Measurements from ENCODE around the gene TMEM205.
A peak's percentile ranks its signal among the peaks of the same experiment; 100 is the strongest.
"Not testable (repeated sequence)": the region's sequence is repeated elsewhere in the genome, so short reads cannot be mapped to it uniquely, and the experiment has no call there.

The TMEM205 gene

DNA sequence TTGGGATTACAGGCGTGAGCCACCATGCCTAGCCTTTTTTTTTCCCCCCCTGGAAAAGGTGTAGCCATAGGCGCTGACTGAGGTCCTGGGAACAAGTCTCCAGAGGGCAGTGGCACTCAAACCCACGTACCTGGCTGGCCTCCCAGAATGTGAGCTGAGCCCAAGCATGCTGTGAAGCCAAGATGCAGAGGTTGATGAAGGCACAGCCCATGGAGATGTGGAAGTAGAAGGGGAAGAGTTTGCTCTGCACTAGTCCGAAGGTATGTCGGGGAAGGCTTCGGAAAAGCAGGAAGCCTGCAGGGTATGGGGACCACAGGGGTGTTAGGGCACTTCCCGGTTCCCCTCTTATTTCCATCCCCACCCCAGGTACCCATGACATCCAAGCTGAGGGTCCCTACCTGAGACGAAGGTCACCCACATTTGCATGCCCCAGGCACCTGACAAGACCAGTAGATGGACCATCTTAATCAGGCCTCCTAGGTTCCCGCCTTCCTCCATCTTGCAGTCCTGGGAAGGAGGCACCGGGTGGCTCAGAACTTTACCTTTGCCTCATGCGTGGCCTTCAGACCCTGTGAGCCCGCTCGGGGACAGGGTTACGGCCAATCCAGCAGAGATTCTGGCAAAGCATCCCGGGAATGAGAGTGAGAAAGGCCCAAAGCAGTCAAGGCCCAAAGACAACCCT, 805 bp downstream of the TMEM205 start:
- no peaks in the 10 kb centered on the region for H3K27me3 ChIP-seq (ENCODE audit: control insufficient read depth, insufficient read depth, low read length)
- H3K27ac ChIP-seq (ENCODE audit: low read depth, low read length): no peak overlapping the region
- H3K4me1 ChIP-seq (ENCODE audit: control insufficient read depth, insufficient read depth, low read length): peaks cover 13% of the 10 kb centered on the region
- peaks cover 3% of the 10 kb centered on the region for H3K36me3 ChIP-seq (ENCODE audit: control insufficient read depth, insufficient read depth, low read length)
- H3K9ac ChIP-seq (ENCODE audit: low read length): no peak overlapping the region
- peak overlapping the region; percentile 96 for H3K4me3 ChIP-seq (ENCODE audit: low read length)

DNA sequence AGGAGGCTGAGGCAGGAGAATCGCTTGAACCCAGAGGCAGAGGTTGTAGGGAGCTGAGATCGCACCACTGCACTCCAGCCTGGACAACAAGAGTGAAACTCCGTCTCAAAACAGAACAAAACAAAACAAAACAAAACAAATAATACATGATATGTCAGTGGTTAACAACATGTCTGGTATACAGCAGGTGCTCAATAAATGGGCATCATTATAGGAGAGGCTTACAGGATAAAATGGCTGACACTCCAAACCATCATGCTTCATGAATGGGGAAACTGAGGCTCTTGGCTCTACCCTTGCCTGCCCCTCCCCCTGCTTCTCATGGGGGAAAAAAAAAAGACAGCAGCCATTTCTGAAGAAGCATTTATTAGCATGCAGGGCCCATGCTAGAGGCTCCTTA, 3.6 kb downstream of the TMEM205 start:
- Histone ChIP-seq H3K27ac (ENCODE audit: low read depth, low read length) (no peak overlapping the region), H3K4me3 (ENCODE audit: low read length) (no peak overlapping the region), H3K4me1 (ENCODE audit: control insufficient read depth, insufficient read depth, low read length) (peaks cover 18% of the 10 kb centered on the region), H3K27me3 (ENCODE audit: control insufficient read depth, insufficient read depth, low read length) (no peaks in the 10 kb centered on the region), H3K9ac (ENCODE audit: low read length) (no peak overlapping the region), H3K36me3 (ENCODE audit: control insufficient read depth, insufficient read depth, low read length) (no peaks in the 10 kb centered on the region)

DNA sequence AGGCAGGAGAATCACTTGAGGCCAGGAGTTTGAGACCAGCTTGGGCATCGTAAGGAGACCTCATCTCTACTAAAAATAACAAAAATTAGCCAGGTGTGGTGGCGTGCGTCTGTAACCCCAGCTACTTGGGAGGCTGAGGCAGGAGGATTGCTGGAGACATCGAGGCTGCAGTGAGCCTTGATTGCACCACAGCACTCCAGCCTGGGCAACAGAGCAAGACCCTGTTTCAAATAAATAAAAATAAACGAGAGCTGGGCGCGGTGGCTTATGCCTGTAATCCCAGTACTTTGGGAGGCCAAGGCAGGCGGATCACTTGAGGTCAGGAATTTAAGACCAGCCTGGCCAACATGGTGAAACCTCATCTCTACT, 6.0 kb downstream of the TMEM205 start:
- H3K4me3 ChIP-seq (ENCODE audit: low read length): peak overlapping the region; percentile 73
- not testable (repeated sequence) for H3K36me3 ChIP-seq (ENCODE audit: control insufficient read depth, insufficient read depth, low read length); H3K9ac ChIP-seq (ENCODE audit: low read length); H3K4me1 ChIP-seq (ENCODE audit: control insufficient read depth, insufficient read depth, low read length); H3K27me3 ChIP-seq (ENCODE audit: control insufficient read depth, insufficient read depth, low read length)
- peak overlapping the region; percentile 74 for H3K27ac ChIP-seq (ENCODE audit: low read depth, low read length)

DNA sequence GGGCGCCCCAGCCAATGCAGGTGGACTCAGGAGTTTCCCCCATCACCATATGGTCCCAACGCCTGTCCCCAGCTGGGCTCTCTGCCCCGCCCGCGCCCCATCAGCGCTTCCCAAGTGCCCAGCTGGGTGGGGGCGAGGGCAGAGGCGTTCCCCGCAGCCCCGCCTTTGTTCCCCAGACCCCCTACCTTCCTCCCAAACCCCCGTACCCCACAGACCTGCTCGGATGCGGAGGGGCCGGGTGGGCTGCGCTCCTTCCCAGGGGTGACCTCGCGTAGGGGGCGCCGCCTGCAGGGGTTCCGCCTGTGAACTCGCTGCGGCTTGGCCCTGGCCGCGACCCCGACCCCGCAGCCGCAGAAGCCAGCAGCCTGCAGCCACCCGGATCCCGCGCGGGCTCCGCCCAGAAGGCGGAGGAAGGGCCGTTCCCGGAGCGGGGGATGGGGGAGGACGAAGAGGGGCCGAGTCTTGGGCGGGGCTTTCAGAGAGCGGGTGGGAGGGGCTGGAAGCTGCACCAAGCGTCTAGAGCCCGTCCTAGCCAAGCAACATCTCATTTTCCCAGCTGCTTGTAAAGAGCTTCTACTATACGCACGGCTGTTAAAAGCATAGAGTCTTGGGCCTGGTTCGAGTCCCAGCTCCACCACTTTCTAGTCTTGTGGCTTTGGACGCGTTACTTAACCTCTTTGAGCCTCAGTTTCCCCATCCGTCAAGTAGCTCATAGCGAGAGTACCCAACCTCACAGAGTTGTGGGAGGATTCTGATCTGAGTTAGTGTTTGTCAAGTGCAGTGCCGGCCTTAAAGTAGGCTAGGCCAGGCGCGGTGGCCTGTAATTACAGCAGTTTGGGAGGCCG, 6.6 kb downstream of the TMEM205 start, which contains the start of gene RAB3D:
RAB3D (minus strand) TSS at position 404 of the 845 bp plus-strand sequence. CDS start 2,258 bp downstream, outside the sequence.
- H3K27ac ChIP-seq (ENCODE audit: low read depth, low read length): peak within 1 kb of the TSS; percentile 77
- peaks cover 8% of the 10 kb centered on the region for H3K4me1 ChIP-seq (ENCODE audit: control insufficient read depth, insufficient read depth, low read length)
- no peaks in the 10 kb centered on the region for H3K27me3 ChIP-seq (ENCODE audit: control insufficient read depth, insufficient read depth, low read length)
- H3K4me3 ChIP-seq (ENCODE audit: low read length): peak within 1 kb of the TSS; percentile 73
- H3K9ac ChIP-seq (ENCODE audit: low read length): peak within 1 kb of the TSS; percentile 24
- H3K36me3 ChIP-seq (ENCODE audit: control insufficient read depth, insufficient read depth, low read length): peaks cover 12% of the 10 kb centered on the region

DNA sequence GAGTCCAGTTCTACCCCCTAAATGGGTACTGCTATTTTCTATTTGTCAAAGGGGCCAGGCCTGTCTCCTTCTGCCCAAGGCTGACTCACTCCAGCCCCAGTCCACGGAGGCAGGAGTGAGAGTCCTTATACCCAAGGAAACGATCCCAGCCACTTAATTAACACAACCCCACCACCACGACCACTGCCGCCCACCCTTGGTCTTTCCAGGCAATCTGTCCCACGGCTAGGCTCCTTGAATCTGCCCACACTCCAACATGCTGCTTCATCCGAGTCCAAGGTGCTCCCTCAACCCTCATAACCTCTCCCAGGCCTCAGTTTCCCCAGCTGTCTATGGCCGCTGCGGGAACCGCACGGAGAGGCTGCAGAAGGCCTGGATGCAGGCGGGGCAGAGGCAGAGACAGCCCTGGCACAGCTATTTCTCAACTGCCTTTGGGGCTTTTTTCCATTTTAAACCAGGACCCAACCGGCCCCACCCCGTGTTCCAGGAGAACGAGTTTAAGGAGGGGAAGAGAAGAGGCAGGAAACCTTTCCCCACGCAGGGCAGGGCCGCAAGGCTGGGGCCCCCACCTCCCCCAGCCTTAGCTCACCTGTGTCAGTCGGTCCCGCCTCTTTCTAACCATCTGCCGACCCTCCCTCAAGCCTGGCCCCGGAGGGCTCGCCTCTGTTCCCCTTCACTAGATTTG, 7.4 kb downstream of the TMEM205 start:
- Histone ChIP-seq H3K9ac (ENCODE audit: low read length) (peak overlapping the region; percentile 24), H3K27me3 (ENCODE audit: control insufficient read depth, insufficient read depth, low read length) (no peaks in the 10 kb centered on the region), H3K4me3 (ENCODE audit: low read length) (peak overlapping the region; percentile 73), H3K36me3 (ENCODE audit: control insufficient read depth, insufficient read depth, low read length) (peaks cover 15% of the 10 kb centered on the region), H3K4me1 (ENCODE audit: control insufficient read depth, insufficient read depth, low read length) (peaks cover 6% of the 10 kb centered on the region), H3K27ac (ENCODE audit: low read depth, low read length) (peak overlapping the region; percentile 77)

DNA sequence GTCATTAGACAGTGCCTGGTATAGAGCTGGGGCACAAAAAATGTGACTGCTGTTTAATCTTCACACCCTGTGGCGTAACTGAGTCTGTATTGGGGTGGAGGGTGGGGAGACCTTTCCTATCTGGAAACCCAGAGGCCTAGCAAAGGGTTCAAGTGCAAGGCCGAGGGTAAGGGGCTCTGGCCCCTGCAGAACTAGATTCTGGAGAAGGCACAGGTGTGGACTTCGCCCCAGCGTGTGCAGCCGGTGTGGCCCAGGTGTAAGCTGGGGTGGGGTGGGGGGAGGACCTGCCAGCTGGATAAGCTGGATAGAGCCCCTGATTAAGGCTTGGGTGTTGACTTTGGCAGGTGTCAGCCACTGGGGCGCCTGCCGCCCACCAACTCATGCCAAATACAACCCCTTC, 7.9 kb downstream of the TMEM205 start:
- Histone ChIP-seq H3K27me3 (ENCODE audit: control insufficient read depth, insufficient read depth, low read length) (no peaks in the 10 kb centered on the region), H3K4me3 (ENCODE audit: low read length) (peak overlapping the region; percentile 73), H3K27ac (ENCODE audit: low read depth, low read length) (peak overlapping the region; percentile 40), H3K9ac (ENCODE audit: low read length) (no peak overlapping the region), H3K4me1 (ENCODE audit: control insufficient read depth, insufficient read depth, low read length) (peaks cover 6% of the 10 kb centered on the region), H3K36me3 (ENCODE audit: control insufficient read depth, insufficient read depth, low read length) (peaks cover 15% of the 10 kb centered on the region)

DNA sequence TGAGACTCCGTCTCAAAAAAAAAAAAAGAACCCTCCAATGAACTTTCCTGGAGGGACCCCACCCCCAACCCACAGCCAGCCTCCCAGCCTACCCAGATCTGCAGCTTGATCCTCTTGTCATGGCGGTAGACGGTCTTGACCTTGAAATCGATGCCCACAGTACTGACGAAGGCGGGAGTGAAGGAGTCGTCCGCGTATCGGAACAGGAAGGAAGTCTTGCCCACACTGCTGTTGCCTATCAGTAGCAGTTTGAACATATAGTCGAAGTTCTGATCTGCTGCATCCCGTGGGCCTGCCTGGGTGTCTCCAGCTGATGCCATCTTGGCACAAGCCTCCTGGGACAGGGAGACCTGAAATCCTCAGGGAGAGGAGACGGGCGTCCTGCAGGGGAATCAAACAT, 9.0 kb downstream of the TMEM205 start:
- no peak overlapping the region for H3K9ac ChIP-seq (ENCODE audit: low read length)
- H3K36me3 ChIP-seq (ENCODE audit: control insufficient read depth, insufficient read depth, low read length): peaks cover 16% of the 10 kb centered on the region
- H3K27ac ChIP-seq (ENCODE audit: low read depth, low read length): no peak overlapping the region

DNA sequence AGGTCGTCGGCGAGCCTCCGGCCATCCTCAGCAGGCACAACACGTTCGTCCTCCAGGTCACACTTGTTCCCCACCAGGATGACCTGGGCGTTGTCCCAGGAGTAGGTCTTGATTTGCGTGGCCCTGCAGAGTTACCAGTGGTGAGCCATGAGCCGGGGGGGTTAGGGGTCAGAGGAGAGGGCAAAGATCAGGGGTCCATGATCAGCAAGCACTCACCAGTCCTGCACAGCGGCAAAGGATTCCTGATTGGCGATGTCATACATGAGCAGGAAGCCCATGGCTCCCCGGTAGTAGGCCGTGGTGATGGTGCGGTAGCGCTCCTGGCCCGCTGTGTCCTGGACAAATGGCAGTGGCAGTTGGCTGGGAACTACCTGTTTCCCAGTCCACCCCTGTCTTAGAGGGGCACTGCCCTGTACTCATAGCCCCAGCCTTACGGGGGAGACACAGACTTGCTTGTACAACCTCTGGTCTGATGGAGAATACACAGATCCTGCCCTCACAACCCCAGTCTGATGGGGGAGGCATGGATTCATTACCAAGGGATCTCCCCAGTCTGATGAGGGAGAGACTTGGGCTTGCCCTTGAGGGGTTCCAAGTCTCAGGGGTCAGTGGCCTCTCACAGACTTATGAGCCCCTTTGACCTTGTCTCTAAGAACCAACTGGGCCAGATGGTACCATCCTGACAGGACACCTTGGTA, 10.5 kb downstream of the TMEM205 start:
- Histone ChIP-seq H3K9ac (ENCODE audit: low read length) (no peak overlapping the region), H3K4me3 (ENCODE audit: low read length) (no peak overlapping the region), H3K36me3 (ENCODE audit: control insufficient read depth, insufficient read depth, low read length) (peaks cover 16% of the 10 kb centered on the region), H3K4me1 (ENCODE audit: control insufficient read depth, insufficient read depth, low read length) (peaks cover 6% of the 10 kb centered on the region), H3K27ac (ENCODE audit: low read depth, low read length) (no peak overlapping the region), H3K27me3 (ENCODE audit: control insufficient read depth, insufficient read depth, low read length) (no peaks in the 10 kb centered on the region)

More for the DNA sequence above, 9.0 kb downstream of the TMEM205 start:
- Histone ChIP-seq H3K4me3 (ENCODE audit: low read length) (no peak overlapping the region), H3K4me1 (ENCODE audit: control insufficient read depth, insufficient read depth, low read length) (peaks cover 6% of the 10 kb centered on the region), H3K27me3 (ENCODE audit: control insufficient read depth, insufficient read depth, low read length) (no peaks in the 10 kb centered on the region)

DNA sequence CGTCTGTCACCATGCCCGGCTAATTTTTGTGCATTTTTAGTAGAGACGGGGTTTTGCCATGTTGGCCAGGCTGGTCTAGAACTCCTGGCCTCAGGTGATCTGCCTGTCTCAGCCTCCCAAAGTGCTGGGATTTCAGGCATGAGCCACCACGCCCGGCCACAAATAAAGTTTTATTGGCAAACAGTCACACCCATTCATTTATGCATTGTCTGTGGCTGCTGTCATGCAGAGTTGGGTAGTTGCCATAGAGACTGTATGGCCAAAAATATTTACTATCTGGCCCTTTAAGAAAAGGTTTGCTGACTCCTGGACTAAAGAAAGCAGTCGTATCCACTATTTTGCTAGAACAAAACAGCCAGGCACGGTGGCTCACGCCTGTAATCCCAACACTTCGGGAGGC, 12.2 kb downstream of the TMEM205 start:
- not testable (repeated sequence) for H3K27me3 ChIP-seq (ENCODE audit: control insufficient read depth, insufficient read depth, low read length); H3K27ac ChIP-seq (ENCODE audit: low read depth, low read length); H3K4me1 ChIP-seq (ENCODE audit: control insufficient read depth, insufficient read depth, low read length); H3K4me3 ChIP-seq (ENCODE audit: low read length); H3K9ac ChIP-seq (ENCODE audit: low read length)
- peaks cover 16% of the 10 kb centered on the region for H3K36me3 ChIP-seq (ENCODE audit: control insufficient read depth, insufficient read depth, low read length)

DNA sequence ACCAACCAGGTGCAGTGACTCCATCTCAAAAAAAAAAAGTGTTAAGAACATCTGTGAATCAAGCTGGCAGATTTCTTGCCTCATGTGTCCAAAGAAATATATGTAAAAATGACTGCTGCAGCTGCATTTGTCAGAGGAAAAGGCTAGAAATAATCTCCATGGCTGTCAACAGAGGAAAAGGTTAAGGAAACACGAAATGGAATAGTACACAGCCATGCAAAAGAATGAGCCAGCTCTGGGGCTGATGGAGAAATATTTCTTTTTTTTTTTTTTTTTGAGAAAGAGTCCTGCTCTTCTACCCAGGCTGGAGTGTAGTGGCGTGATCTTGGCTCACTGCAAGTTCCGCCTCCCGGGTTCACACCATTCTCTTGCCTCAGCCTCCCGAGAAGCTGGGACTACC, 13.2 kb downstream of the TMEM205 start:
- Histone ChIP-seq H3K9ac (ENCODE audit: low read length) (no peak overlapping the region), H3K27me3 (ENCODE audit: control insufficient read depth, insufficient read depth, low read length) (no peaks in the 10 kb centered on the region), H3K27ac (ENCODE audit: low read depth, low read length) (no peak overlapping the region), H3K4me1 (ENCODE audit: control insufficient read depth, insufficient read depth, low read length) (no peaks in the 10 kb centered on the region), H3K4me3 (ENCODE audit: low read length) (no peak overlapping the region), H3K36me3 (ENCODE audit: control insufficient read depth, insufficient read depth, low read length) (peaks cover 16% of the 10 kb centered on the region)

DNA sequence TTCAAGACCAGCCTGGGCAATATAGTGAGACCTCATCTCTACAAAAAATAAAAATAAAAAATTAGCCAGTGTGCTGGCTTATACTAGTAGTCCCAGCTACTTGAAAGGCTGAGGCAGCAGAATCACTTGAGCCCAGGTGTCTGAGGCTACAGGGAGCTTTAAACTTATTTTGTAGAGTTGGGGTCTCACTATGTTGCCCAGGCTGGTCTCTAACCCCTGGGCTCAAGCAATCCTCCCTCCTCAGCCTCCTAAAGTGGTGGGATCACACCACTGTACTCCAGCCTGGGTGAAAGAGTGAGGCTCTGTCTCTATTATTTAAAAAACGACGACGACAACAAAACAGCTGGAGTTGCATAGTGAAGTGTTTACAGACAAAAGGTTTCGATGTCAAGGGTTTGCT, 14.6 kb downstream of the TMEM205 start:
- Histone ChIP-seq H3K36me3 (ENCODE audit: control insufficient read depth, insufficient read depth, low read length) (peaks cover 16% of the 10 kb centered on the region), H3K4me1 (ENCODE audit: control insufficient read depth, insufficient read depth, low read length) (no peaks in the 10 kb centered on the region), H3K27me3 (ENCODE audit: control insufficient read depth, insufficient read depth, low read length) (no peaks in the 10 kb centered on the region), H3K9ac (ENCODE audit: low read length) (no peak overlapping the region), H3K4me3 (ENCODE audit: low read length) (no peak overlapping the region), H3K27ac (ENCODE audit: low read depth, low read length) (no peak overlapping the region)

DNA sequence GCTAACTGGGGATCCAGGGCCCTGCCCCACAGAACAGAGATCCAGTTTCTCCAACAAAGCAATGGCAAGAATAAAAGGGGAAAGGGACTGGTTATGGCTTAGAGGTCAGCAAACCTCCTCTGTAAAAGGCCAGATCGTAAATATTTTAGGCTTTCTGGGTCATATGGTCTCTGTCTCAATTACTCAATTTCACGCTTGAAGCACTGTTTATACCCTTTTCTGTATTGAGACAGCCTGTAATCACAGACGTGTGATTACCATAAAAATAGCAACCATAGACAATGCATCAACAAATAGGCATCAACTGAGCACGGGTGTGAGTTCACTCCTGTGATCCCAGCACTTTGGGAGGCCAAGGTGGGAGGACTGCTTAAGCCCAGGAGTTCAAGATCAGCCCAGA, 15.9 kb downstream of the TMEM205 start:
- Histone ChIP-seq H3K4me3 (ENCODE audit: low read length) (no peak overlapping the region), H3K27ac (ENCODE audit: low read depth, low read length) (no peak overlapping the region), H3K36me3 (ENCODE audit: control insufficient read depth, insufficient read depth, low read length) (peaks cover 8% of the 10 kb centered on the region), H3K9ac (ENCODE audit: low read length) (no peak overlapping the region), H3K4me1 (ENCODE audit: control insufficient read depth, insufficient read depth, low read length) (no peaks in the 10 kb centered on the region), H3K27me3 (ENCODE audit: control insufficient read depth, insufficient read depth, low read length) (no peaks in the 10 kb centered on the region)
